GM12801 (cell line): ENCODE data around the gene CCDC92.

Experiments
- CTCF ChIP-seq: IDR thresholded peaks from one replicate; pipeline ENCODE4 v1.5.1; 2011; ENCODE audit warnings: control low read depth; ENCODE audit not compliant: insufficient read length; ENCODE audit errors: extremely low read depth

CCDC92 gene

GRCh38 chr12:123940627-123940966, 32.0 kb downstream of the CCDC92 start:
- no peak for TF ChIP-seq CTCF

GRCh38 chr12:123939716-123940626, 32.7 kb downstream of the CCDC92 start:
- TF ChIP-seq CTCF: no peak

GRCh38 chr12:123938679-123939480, 33.8 kb downstream of the CCDC92 start:
- no peak for TF ChIP-seq CTCF

- no peak for TF ChIP-seq CTCF
These were observed 34.7 kb downstream of the CCDC92 start for GRCh38 chr12:123937707-123938591.

- no peak for TF ChIP-seq CTCF
These were observed 35.5 kb downstream of the CCDC92 start for GRCh38 chr12:123936956-123937706.

GRCh38 chr12:123936471-123936870, 36.2 kb downstream of the CCDC92 start:
- TF ChIP-seq CTCF: no peak
